GM18502 (cell line): ENCODE measurements around the gene RETREG3.
"Not testable (repeated sequence)": the region's sequence is repeated elsewhere in the genome, so short reads cannot be mapped to it uniquely, and the experiment has no call there.

Experiments used
- ATAC-seq: cut with Tn5 transposase; IDR thresholded peaks from one replicate; pipeline ENCODE4 v1.9.1; 2021; ENCODE audit warnings: mild to moderate bottlenecking; ENCODE audit not compliant: unreplicated experiment, poor library complexity

Gene RETREG3

DNA sequence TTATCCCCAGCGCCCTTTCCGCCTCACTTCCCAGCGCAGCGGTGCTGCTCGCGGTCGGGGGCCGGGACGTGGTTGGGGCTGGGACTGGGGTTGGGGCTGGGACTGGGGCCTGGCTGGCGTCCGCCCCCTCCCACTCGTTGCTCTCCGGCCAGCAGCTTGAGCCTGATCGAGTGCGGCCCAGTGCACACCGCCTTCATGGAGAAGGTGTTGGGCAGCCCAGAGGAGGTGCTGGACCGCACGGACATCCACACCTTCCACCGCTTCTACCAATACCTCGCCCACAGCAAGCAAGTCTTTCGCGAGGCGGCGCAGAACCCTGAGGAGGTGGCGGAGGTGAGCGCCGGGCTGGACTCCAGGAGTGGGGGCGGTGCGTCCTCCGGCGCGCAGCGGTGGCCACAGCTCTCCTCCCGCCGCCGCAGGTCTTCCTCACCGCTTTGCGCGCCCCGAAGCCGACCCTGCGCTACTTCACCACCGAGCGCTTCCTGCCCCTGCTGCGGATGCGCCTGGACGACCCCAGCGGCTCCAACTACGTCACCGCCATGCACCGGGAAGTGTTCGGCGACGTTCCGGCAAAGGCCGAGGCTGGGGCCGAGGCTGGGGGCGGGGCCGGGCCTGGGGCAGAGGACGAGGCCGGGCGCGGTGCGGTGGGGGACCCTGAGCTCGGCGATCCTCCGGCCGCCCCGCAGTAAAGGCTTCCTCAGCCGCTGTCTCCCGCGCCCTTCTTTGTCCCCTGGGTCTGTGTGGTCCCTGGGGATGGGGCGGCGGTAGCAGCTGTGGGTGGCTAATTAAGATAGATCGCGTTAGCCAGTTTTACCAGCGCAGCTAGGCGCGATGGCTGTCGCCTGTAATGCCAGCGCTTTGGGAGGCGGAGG, 54.7 kb downstream of the RETREG3 start:
- ATAC-seq = peak; percentile 73

DNA sequence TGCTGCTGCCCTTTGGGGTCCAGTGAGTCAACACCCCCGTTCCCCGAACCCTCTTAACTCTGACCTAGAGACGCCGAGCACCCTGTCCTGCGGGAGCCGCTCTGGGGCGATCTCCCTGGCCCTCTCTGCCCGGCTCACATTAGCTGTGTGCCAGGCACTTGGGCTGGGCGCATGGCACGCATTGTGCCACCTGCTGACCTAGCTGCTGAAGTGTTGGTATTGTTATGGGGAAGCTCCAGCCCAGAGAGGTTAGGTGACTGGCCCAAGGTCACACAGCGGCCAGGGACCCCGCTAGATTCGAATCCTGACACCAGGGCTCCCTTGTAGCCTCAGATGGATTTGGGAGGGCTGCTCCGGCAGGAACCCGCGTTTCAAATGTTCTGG, 55.3 kb downstream of the RETREG3 start:
- no peak for ATAC-seq

DNA sequence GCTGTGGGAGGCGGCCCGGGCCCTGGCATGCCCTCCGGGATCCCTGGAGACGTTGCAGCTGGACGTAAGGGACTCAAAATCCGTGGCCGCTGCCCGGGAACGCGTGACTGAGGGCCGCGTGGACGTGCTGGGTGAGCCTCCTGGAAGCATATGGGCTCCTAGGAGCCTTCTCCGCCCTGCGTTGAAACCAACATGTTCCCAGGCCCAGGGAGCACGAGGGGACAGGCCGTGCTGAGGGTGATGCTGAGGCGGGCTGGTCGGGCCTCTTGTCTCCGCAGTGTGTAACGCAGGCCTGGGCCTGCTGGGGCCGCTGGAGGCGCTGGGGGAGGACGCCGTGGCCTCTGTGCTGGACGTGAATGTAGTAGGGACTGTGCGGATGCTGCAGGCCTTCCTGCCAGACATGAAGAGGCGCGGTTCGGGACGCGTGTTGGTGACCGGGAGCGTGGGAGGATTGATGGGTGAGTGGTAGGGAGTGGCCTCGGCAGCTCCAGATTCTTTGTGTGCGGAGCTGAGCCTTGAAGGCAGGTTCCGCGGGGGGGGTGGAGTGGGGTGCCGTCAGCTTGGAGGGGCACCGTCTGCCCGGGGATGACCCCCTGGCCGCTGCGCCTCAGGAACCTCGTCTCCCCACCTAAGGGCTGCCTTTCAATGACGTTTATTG, 55.9 kb downstream of the RETREG3 start:
- ATAC-seq = no peak

DNA sequence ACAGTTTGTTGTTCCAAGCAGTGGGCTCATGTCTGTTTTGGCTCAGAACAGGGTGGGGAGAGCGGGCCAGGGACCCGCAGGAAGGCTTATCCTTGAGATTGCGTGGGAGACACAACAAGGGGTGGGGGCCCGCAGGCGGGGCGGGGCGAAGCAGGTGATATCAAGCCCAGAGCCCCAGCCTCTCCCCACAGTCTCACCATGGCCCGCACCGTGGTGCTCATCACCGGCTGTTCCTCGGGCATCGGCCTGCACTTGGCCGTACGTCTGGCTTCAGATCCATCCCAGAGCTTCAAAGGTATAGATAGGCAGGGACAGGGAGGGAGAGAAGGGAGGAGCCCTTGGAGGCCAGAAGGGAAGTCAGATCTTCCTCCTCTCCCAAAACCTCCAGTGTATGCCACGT, 56.4 kb downstream of the RETREG3 start, which contains the start of gene HSD17B1:
Gene HSD17B1, plus strand, starts transcription at position 188 of the 400 bp plus-strand sequence. Its CDS starts 11 bp downstream, at position 199.
- not testable (repeated sequence) for ATAC-seq

DNA sequence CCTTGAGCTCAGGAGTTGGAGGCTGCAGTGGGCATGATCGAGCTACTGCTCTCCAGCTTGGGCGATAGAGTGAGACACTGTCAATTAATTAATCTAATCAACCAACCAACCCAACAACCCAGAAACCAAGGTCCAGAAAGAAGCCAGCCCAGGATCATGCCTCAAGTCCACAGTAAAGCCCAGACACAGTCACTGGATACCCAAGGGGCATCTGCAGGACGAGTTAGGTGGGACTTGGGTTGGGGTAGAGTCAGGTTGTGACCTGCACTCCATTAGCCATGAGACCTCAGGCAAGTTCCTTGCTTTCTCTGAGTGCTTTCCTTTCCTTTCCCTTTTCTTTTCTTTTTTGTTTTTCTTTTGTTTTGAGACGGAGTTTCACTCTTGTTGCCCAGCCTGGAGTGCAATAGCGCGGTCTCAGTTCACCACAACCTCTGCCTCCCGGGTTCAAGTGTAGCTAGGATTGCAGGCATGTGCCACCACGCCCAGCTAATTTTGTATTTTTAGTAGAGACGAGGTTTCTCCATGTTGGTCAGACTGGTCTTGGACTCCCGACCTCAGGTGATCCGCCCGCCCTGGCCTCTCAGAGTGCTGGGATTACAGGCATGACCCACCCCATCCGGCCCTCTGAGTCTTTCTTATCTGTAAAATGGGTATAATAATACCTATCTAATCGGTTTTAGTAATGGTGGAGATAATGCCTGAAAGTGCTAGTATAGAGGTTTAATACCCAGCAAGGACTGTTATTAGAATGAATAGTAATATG, 60.0 kb downstream of the RETREG3 start:
- no peak for ATAC-seq

GRCh38 chr17:42548070-42548837, 60.9 kb downstream of the RETREG3 start:
- no peak for ATAC-seq

DNA sequence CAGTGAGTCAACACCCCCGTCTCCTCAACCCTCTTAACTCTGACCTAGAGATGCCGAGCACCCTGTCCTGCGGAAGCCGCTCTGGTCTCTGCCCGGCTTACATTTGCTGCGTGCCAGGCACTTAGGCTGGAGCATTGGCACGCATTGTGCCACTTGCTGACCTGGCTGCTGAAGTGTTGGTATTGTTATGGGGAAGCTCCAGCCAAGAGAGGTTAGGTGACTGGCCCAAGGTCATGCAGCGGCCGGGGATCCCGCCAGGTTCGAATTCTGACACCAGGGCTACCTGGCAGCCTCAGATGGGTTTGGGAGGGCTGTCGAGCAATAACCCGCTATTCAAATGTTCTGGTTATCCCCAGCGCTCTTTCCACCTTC, 61.5 kb downstream of the RETREG3 start:
- ATAC-seq = no peak

DNA sequence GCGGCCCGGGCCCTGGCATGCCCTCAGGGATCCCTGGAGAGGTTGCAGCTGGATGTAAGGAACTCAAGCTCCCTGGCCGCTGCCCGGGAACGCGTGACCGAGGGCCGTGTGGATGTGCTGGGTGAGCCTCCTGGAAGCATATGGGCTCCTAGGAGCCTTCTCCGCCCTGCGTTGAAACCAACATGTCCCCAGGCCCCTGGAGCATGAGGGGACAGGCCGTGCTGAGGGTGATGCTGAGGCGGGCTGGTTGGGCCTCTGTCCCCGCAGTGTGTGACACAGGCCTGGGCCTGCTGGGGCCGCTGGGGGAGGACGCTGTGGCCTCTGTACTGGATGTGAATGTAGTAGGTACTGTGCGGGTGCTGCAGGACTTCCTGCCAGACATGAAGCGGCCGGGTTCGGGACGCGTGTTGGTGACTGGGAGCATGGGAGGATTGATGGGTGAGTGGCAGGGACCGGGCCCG, 62.1 kb downstream of the RETREG3 start:
- no peak for ATAC-seq

DNA sequence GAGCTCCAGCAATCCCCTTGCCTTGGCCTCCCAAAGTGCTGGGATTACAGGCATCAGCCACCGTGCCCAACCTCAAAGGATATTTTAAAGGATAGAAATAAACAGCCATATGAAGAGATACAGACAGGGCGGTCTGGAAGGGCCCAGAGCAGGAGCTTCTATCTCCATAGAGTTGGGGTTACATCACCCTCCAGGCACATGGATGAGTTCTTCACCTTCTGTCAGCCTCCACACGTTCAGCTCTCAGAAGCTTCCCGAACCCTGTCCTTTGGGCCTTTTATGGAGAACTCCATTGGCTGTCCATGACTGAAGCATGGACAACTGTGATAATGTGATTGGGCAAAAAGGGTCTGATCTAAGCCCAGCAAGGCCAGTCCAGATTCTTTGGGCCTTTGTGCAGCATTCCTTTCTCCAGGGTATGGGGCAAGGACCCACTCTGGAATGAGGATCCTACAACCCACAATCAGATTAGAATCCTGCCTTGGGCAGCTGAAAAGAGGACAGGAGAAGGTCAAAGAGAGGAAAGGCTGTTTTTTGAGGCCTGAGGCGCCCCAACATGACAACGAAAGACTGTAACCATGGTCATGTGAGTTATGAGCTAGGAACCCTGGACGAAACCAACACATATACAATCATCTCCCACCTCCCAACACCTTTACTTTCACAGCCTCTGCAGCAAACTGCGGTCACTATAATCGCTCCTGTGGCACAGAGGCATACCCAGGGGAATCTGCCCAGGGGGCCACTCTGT, 63.2 kb downstream of the RETREG3 start:
- ATAC-seq = not testable (repeated sequence)

- ATAC-seq = no peak
These were observed 64.3 kb downstream of the RETREG3 start for GRCh38 chr17:42544874-42545283.

- no peak for ATAC-seq
These were observed 65.7 kb downstream of the RETREG3 start for GRCh38 chr17:42543190-42544079.

- no peak for ATAC-seq
These were observed 67.9 kb downstream of the RETREG3 start for GRCh38 chr17:42541041-42541833.

DNA sequence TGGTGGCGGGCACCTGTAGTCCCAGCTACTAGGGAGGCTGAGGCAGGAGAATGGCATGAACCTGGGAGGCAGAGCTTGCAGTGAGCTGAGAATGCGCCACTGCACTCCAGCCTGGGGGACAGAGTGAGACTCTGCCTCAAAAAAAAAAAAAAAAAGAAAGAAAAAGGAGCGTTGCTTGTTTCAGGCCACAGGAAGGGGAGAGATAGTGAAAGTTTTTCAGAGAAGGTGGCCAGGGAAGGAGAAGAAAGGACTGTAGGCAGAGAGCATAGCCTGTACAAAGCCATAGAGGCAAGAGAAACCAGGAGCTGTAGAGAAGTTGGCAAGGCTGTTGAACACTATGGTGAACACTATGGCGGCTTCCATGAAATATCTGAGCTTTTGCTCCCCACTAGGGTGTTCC, 68.6 kb downstream of the RETREG3 start:
- not testable (repeated sequence) for ATAC-seq

DNA sequence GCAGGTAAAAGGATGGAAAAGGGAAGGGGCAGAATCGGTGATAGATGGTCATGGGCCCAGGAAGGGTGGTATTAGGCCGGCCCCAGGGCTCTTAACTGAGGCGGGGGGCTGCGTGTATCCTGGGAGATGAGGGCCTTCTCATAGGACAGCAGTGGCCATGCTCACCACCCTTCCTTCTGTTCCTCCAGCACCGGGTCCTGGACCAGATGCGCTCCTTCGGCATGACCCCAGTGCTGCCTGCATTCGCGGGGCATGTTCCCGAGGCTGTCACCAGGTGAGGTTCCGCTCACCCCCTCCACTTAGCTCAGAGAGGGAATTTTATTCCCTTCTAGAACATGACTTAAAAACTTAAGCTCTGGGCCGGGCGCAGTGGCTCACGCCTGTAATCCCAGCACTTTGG, 70.7 kb downstream of the RETREG3 start:
- ATAC-seq = no peak

GRCh38 chr17:42537826-42538451, 71.2 kb downstream of the RETREG3 start:
- ATAC-seq = no peak

DNA sequence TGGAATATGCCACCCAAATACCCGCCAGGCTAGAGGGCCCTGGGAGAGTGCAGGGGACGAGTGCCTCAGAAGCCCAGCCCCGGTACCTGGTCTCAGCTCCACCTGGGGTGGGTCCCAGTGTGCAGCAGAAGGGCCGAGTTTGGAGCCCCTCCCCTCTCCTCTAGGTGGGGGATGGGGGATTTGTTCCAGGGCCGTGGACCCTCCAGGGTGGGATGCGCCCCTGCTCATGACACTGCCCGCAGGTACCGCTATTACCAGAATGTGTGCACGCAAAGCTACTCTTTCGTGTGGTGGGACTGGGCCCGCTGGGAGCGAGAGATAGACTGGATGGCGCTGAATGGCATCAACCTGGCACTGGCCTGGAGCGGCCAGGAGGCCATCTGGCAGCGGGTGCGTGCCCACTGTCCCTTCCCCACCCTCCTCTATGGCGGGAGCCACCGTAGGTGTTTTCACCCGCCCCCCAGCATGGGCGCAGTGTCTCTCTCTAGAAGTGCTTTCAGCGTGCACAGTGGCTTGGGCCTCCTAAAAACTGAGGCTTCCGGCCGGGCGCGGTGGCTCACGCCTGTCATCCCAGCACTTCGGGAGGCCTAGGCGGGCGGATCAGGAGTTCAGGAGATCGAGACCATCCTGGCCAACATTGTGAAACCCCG, 71.9 kb downstream of the RETREG3 start:
- no peak for ATAC-seq
